Upper lobe of left lung (tissue), 6 donors: ENCODE data around the gene PRSS57. TPM values are rescaled to one million over a fixed set of nuclear protein-coding genes. Genes with fewer than 3 reads are reported as not detected.
A peak's percentile ranks its signal among the peaks of the same experiment; 100 is the strongest.

Experiments
- ATAC-seq, 2 donors: fragments of 200-7000 bp; cut with Tn5 transposase; one replicate each; pipeline ENCODE4 v1.9.1; 2022; ENCODE audit warnings: mild to moderate bottlenecking in 2 of 2, moderate library complexity in 2 of 2; ENCODE audit not compliant: low FRiP score in 2 of 2
- DNase-seq, 2 donors: peaks; one replicate each; pipeline ENCODE4 v3.0.0-alpha.2; 2019 to 2020
- H3K27ac ChIP-seq, 4 donors: fragments of 200-600 bp; sonication (generic); one replicate each; pipeline ENCODE4 v1.5.1; 2016 to 2019
- H3K27me3 ChIP-seq, 4 donors: fragments of 200-600 bp; sonication (generic); one replicate each; pipeline ENCODE4 v1.5.1; 2017 to 2019
- H3K36me3 ChIP-seq, 4 donors: fragments of 200-600 bp; sonication (generic); one replicate each; pipeline ENCODE4 v1.5.1; 2016 to 2019
- H3K4me1 ChIP-seq, 4 donors: fragments of 200-600 bp; sonication (generic); one replicate each; pipeline ENCODE4 v1.5.1; 2018 to 2019
- H3K4me3 ChIP-seq, 4 donors: fragments of 200-600 bp; sonication (generic); one replicate each; pipeline ENCODE4 v1.5.1; 2017 to 2019; ENCODE audit warnings: mild to moderate bottlenecking in 2 of 4, moderate library complexity in 1 of 4
- H3K9me3 ChIP-seq, 4 donors: fragments of 200-600 bp; sonication (generic); one replicate each; pipeline ENCODE4 v1.5.1; 2018 to 2019
- CTCF ChIP-seq, 6 experiments: fragments of 450-650 bp in 4 of 6; fragments of 200-600 bp in 2 of 6; sonication (generic) in 2 of 6; IDR thresholded peaks; one replicate each; pipeline ENCODE4 v1.5.1; 2016 to 2019; ENCODE audit warnings: antibody characterized with exemption in 6 of 6
- EP300 ChIP-seq, 4 donors: sonication (generic); formaldehyde crosslinking; IDR thresholded peaks; one replicate each; pipeline ENCODE4 v1.5.1; 2017; ENCODE audit warnings: antibody characterized with exemption in 4 of 4, control low read depth in 2 of 4
- POLR2A ChIP-seq, 4 donors: fragments of 450-650 bp; IDR thresholded peaks; one replicate each; pipeline ENCODE4 v1.5.1; 2016 to 2017; ENCODE audit warnings: antibody characterized with exemption in 4 of 4, mild to moderate bottlenecking in 2 of 4
- POLR2AphosphoS5 ChIP-seq, 2 donors: sonication (generic); formaldehyde crosslinking; IDR thresholded peaks; one replicate each; pipeline ENCODE4 v1.5.1; 2017; ENCODE audit warnings: antibody characterized with exemption in 2 of 2
- WGBS, 2 donors: methylation state at CpG; one replicate each; pipeline ENCODE4 v1.1.5; 2017 to 2018; 5-methylcytosine and 5-hydroxymethylcytosine counted together
- total RNA-seq, 6 donors: library from RNA; depleted of rRNA in 4 of 6; stranded (reverse); fragments of >200 nt in 4 of 6; gene quantifications; one replicate each; pipeline versions ENCODE4 v1.1.0 to v1.2.1, GENCODE V29; 2016 to 2021
- donor health status: DM: no; HTN: no; CAD: no; lungs with moderate emphysema.
- donor health status: DM: no; HTN: yes; CAD: no; lungs with severe emphysema.

The PRSS57 gene
- total RNA-seq, 6 donors from 2014 or later, result 0.37 to 0.46 TPM; not detected in 4

DNA sequence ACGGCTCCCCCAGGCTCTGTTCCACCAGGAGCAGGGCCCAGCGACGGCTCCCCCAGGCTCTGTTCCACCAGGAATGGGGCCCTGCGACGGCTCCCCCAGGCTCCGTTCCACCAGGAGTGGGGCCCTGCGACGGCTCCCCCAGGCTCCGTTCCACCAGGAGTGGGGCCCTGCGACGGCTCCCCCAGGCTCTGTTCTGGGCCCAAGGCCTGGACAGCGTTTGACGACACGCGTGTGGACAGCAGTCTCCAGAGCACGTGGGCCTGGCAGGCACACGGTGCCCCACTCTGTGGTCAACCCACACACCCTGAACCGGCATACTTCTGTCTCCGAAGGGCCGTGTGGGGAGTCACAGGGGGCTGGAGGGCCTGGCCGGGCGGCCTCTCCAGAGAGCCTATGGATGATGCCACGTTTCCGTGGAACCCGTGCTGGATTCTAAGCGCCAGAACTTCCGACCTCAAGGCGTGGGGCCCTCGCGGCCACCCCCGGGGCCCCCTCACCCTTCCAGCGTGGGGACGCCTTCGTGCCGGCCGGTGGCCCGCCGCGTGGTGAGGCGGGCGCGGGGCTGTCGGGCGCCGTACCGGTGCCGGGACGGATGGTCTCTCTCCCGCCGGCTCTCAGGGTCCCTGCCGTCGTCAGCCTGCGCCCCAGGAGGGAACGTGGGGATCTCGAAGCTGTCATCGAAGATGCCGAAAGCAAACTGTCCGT, 44.0 kb downstream of the PRSS57 start:
- Histone ChIP-seq H3K4me3 (no peak overlapping the region), H3K36me3 (peaks cover 29 to 85% (median 70%) of the 10 kb centered on the region in 4 donors), H3K27me3 (no peaks in the 10 kb centered on the region), H3K9me3 (no peaks in the 10 kb centered on the region), H3K4me1 (peaks cover 0 to 7% (median 0%) of the 10 kb centered on the region in 4 donors), H3K27ac (no peak overlapping the region)
- peak in 1 of 2 donors; percentile 77 for DNase-seq
- WGBS, 2 donors, result 97% methylated on average over 20 to 54 of the region's 58 CpGs
- TF ChIP-seq CTCF (IDR thresholded peaks at IDR 0.05) (no peak), POLR2AphosphoS5 (IDR thresholded peaks at IDR 0.05) (no peak), POLR2A (IDR thresholded peaks at IDR 0.05) (no peak), EP300 (IDR thresholded peaks at IDR 0.05) (no peak)
- ATAC-seq, result no peak

DNA sequence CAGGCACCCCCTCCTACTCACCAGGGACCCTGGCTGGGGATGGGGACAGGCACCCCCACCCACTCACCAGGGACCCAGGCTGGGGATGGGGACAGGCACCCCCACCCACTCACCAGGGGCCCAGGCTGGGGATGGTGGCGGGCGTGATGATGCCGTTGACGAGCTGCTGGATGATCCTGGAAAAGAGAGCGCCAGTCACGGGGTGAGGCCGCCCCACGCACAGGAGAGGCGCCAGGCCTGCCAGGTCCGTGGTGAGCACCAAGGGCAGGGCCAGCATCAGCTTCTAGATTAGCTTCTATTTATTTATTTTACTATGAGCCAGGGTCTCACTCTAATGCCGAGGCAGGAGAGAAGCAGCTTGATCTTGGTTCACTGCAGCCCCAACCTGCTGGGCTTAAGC, 45.1 kb downstream of the PRSS57 start:
- Histone ChIP-seq H3K36me3 (peaks cover 29 to 93% (median 78%) of the 10 kb centered on the region in 4 donors), H3K9me3 (no peaks in the 10 kb centered on the region), H3K27ac (no peak overlapping the region), H3K27me3 (no peaks in the 10 kb centered on the region), H3K4me3 (no peak overlapping the region), H3K4me1 (no peaks in the 10 kb centered on the region)
- TF ChIP-seq POLR2A (IDR thresholded peaks at IDR 0.05) (no peak), EP300 (IDR thresholded peaks at IDR 0.05) (no peak), CTCF (IDR thresholded peaks at IDR 0.05) (no peak), POLR2AphosphoS5 (IDR thresholded peaks at IDR 0.05) (no peak)
- no peak for ATAC-seq
- 91 to 94% methylated on average over 10 to 11 of the region's 11 CpGs for WGBS, 2 donors
- DNase-seq, result peak in 1 of 2 donors; percentile 55

DNA sequence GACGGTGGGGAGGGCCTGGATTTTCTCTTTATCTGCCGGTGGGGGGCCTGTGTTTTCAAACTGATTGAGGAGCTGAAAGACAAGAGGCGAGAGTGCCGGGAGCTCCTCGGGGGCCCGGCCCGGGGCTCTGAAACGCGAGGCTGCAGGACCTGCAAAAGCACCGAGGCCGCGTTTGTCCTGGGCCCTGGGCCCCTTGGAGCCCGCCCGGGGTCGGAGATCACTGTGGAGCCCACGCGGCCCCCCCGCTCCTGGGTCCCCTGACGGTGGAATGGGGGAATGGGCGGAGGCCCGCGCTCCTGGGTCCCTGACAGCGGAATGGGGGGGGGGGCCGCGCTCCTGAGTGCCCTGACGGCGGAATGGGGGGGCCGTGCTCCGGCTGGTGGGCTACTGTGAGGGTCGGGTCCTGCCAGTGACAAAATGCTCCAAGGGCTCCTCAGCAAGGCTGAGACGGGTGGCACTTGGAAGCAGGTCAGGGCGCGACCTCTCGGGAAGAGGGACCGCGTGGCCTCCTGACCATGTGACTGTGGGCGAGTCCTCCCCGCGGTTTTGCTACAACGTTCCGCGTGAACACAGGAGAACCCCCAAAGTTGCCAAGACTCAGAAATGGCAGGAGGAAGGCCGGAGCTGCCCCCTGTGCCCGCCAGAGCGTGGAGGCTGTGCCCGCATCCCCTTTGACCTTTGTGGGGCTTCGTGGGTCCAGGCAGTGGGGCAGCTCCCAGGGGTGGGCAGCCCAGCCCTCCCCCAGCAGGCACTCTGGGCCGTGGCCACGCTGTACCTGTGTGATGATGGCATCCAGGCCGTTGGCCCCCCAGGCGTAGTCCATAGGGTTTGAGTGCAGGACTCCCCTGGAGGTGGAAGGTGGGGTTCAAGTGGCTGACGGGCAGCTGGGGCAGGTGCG, 46.1 kb downstream of the PRSS57 start:
- Histone ChIP-seq H3K36me3 (peaks cover 29 to 96% (median 85%) of the 10 kb centered on the region in 4 donors), H3K9me3 (no peaks in the 10 kb centered on the region), H3K27me3 (no peaks in the 10 kb centered on the region), H3K4me1 (no peaks in the 10 kb centered on the region), H3K27ac (no peak overlapping the region), H3K4me3 (no peak overlapping the region)
- DNase-seq (peak in 1 of 2 donors; percentile 80), ATAC-seq (no peak)
- 90 to 96% methylated on average over 35 to 40 of the region's 53 CpGs for WGBS, 2 donors
- TF ChIP-seq EP300 (IDR thresholded peaks at IDR 0.05) (no peak), CTCF (IDR thresholded peaks at IDR 0.05) (no peak), POLR2A (IDR thresholded peaks at IDR 0.05) (no peak), POLR2AphosphoS5 (IDR thresholded peaks at IDR 0.05) (no peak)

DNA sequence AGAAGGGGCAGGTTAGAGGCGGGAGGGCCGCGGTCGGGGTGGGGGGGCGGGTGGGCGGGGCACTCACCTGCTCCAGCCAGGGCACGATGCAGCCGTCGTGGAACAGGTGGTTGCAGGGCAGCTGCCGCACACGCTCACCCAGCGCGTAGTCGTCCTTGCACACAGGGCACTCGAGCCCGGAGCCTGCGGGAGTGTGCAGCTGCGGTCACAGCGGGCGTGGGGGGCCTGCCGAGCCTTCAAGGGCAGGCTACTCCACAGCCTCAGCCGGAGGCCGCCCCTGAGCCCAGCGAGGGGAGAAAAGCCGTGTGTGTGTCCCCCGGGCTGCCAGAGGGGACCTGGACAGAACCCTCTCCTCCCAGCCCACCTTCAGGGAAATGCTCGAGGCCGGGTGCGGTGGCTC, 46.9 kb downstream of the PRSS57 start:
- Histone ChIP-seq H3K27ac (no peak overlapping the region), H3K36me3 (peaks cover 27 to 90% (median 78%) of the 10 kb centered on the region in 4 donors), H3K4me3 (no peak overlapping the region), H3K9me3 (no peaks in the 10 kb centered on the region), H3K27me3 (no peaks in the 10 kb centered on the region), H3K4me1 (no peaks in the 10 kb centered on the region)
- 89 to 91% methylated on average over 10 to 24 of the region's 29 CpGs for WGBS, 2 donors
- ATAC-seq (no peak), DNase-seq (peak in 1 of 2 donors; percentile 79)
- TF ChIP-seq EP300 (IDR thresholded peaks at IDR 0.05) (no peak), POLR2A (IDR thresholded peaks at IDR 0.05) (no peak), CTCF (IDR thresholded peaks at IDR 0.05) (no peak), POLR2AphosphoS5 (IDR thresholded peaks at IDR 0.05) (no peak)
